K562 treated with DMSO at 1 percent for 12 hours (cell line): ENCODE results near the gene ZNF747. TPM values are rescaled to one million over a fixed set of nuclear protein-coding genes. Genes with fewer than 3 reads are reported as not detected.

ENCODE experiments used
- total RNA-seq: library from RNA; unstranded; fragments of 300-600 nt; gene quantifications from 2 replicates; pipeline ENCODE4 v1.2.3, GENCODE V29; 2022; ENCODE audit not compliant: insufficient read depth

ZNF747 gene
- total RNA-seq: 1.8 and 3.8 TPM in 2 replicates

GRCh38 chr16:30534368-30535105 is at the start of gene ZNF747:
TSS of gene ZNF747 (minus strand) at chr16:30534858. CDS start at chr16:30534679, 179 bp downstream.

GRCh38 chr16:30571445-30572322 is 37.0 kb upstream of the ZNF747 start, which contains the start of gene ZNF688:
TSS of gene ZNF688 (minus strand) at chr16:30571714. CDS start at chr16:30571629, 85 bp downstream.

GRCh38 chr16:30557957-30558788 is 23.5 kb upstream of the ZNF747 start, which contains the start of gene ZNF764:
TSS of gene ZNF764 (minus strand) at chr16:30558374. CDS start at chr16:30558182, 192 bp downstream.

GRCh38 chr16:30526137-30526822 is 8.4 kb downstream of the ZNF747 start, which contains the start of gene ZNF768:
TSS of gene ZNF768 (minus strand) at chr16:30526566. CDS start at chr16:30526413, 153 bp downstream.

Other genes with a start within 250 kb of the ZNF747 start
- gene CD2BP2, start 179.6 kb downstream of the ZNF747 start, total RNA-seq: 27.5 and 38.1 TPM in 2 replicates
- 48.7 and 64.0 TPM in 2 replicates for gene TBC1D10B, start 164.4 kb downstream of the ZNF747 start, total RNA-seq
- gene MYL11, start 160.1 kb downstream of the ZNF747 start, total RNA-seq: not detected in 2 replicates
- gene SEPTIN1, start 152.3 kb downstream of the ZNF747 start, total RNA-seq: 1.9 and 3.5 TPM in 2 replicates
- gene ZNF48, start 139.4 kb downstream of the ZNF747 start, total RNA-seq: 8.8 and 9.4 TPM in 2 replicates
- 14.6 and 19.6 TPM in 2 replicates for gene ZNF771, start 127.3 kb downstream of the ZNF747 start, total RNA-seq
- gene DCTPP1, start 104.8 kb downstream of the ZNF747 start, total RNA-seq: 46.3 and 71.8 TPM in 2 replicates
- gene SEPHS2, start 89.0 kb downstream of the ZNF747 start, total RNA-seq: 57.8 and 99.0 TPM in 2 replicates
- gene ITGAL, start 62.1 kb downstream of the ZNF747 start, total RNA-seq: 0.15 TPM in 1 of 2 replicates, not detected in the other
- gene ZNF768, start 8.3 kb downstream of the ZNF747 start, total RNA-seq: 56.9 and 67.2 TPM in 2 replicates
- gene ZNF764, start 23.5 kb upstream of the ZNF747 start, total RNA-seq: 7.4 and 9.7 TPM in 2 replicates
- gene ZNF688, start 36.9 kb upstream of the ZNF747 start, total RNA-seq: 10.1 and 13.2 TPM in 2 replicates
- gene ZNF785, start 50.8 kb upstream of the ZNF747 start, total RNA-seq: 2.3 and 6.7 TPM in 2 replicates
- gene ZNF689, start 75.5 kb upstream of the ZNF747 start, total RNA-seq: 6.9 and 13.4 TPM in 2 replicates
- gene PRR14, start 116.1 kb upstream of the ZNF747 start, total RNA-seq: 61.1 and 69.1 TPM in 2 replicates
- gene FBRS, start 123.6 kb upstream of the ZNF747 start, total RNA-seq: 26.4 and 62.6 TPM in 2 replicates
- 1.5 and 45.9 TPM in 2 replicates for gene SRCAP, start 164.3 kb upstream of the ZNF747 start, total RNA-seq
- gene PHKG2, start 213.6 kb upstream of the ZNF747 start, total RNA-seq: 37.2 and 46.3 TPM in 2 replicates
- gene CFAP119, start 227.2 kb upstream of the ZNF747 start, total RNA-seq: 7.9 and 8.0 TPM in 2 replicates
- gene RNF40, start 227.5 kb upstream of the ZNF747 start, total RNA-seq: 48.2 and 91.4 TPM in 2 replicates